Measurements from ENCODE around the gene TUNAR.

DNA sequence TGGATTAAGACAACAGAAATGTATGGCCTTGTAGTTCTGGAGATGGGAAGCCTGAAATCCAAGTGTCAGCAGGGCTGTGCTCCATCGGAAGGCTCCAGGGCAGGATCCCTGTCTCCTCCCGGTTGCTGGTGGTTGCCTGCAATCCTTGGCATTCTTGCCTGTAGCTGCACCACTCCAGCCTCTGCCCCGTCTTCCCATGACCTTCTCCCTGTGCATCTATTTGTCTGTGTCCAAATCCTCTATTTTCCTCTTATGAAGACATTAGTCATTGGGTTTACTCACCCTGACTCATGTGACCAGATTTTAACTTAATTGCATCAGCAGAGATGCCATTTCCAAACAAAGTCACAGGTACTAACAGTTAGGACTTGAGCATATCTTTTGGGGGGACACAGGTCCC is 15.1 kb downstream of the TUNAR start:
- TF ChIP-seq, protein P1, sequence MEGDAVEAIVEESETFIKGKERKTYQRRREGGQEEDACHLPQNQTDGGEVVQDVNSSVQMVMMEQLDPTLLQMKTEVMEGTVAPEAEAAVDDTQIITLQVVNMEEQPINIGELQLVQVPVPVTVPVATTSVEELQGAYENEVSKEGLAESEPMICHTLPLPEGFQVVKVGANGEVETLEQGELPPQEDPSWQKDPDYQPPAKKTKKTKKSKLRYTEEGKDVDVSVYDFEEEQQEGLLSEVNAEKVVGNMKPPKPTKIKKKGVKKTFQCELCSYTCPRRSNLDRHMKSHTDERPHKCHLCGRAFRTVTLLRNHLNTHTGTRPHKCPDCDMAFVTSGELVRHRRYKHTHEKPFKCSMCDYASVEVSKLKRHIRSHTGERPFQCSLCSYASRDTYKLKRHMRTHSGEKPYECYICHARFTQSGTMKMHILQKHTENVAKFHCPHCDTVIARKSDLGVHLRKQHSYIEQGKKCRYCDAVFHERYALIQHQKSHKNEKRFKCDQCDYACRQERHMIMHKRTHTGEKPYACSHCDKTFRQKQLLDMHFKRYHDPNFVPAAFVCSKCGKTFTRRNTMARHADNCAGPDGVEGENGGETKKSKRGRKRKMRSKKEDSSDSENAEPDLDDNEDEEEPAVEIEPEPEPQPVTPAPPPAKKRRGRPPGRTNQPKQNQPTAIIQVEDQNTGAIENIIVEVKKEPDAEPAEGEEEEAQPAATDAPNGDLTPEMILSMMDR (IDR thresholded peaks at IDR 0.05), result no peak
- no peak for TF ChIP-seq POLR2A (IDR thresholded peaks at IDR 0.05)
